ENCODE data around the gene KLK14. TPM values are rescaled to one million over a fixed set of nuclear protein-coding genes. Genes with fewer than 3 reads are reported as not detected.

The KLK14 gene
- total RNA-seq, 2 experiments from 2014 or later = 0.22 TPM; not detected in 1

- Mint-ChIP-seq H3K4me1 (ENCODE audit: low read depth) (no peaks in the 10 kb centered on the region), H3K9me3 (no peaks in the 10 kb centered on the region), H3K27me3 (no peaks in the 10 kb centered on the region), H3K36me3 (ENCODE audit: low read depth) (no peaks in the 10 kb centered on the region), H3K4me3 (no peak overlapping the region), H3K27ac (no peak overlapping the region)
- no peak for TF ChIP-seq CTCF (IDR thresholded peaks at IDR 0.05)
- Histone ChIP-seq H3K4me1 (ENCODE audit: insufficient read depth, low read length) (no peaks in the 10 kb centered on the region), H3K4me3 (ENCODE audit: low read length) (no peak overlapping the region), H3K9me3 (ENCODE audit: control insufficient read depth in 1 of 2, insufficient read depth in 1 of 2, low read length in 2 of 2) (no peaks in the 10 kb centered on the region), H3K27ac (ENCODE audit: low read depth in 1 of 2, low read length in 2 of 2) (no peak overlapping the region), H3K27me3 (ENCODE audit: control insufficient read depth in 1 of 2, insufficient read depth in 2 of 2, low read length in 2 of 2) (no peaks in the 10 kb centered on the region), H3K36me3 (ENCODE audit: insufficient read depth, low read length) (no peaks in the 10 kb centered on the region)
- CTCF ChIA-PET = no interaction called here
- DNase-seq = no peak
- ATAC-seq (ENCODE audit: poor library complexity) = no peak
- POLR2A ChIA-PET = no interaction called here
- intact Hi-C loops (cut with DNase I, micrococcal nuclease) = no loop called here
Observed at GRCh38 chr19:51091126-51091525, 8.4 kb upstream of the KLK14 start.

GRCh38 chr19:51090471-51090870 is 7.8 kb upstream of the KLK14 start:
- Histone ChIP-seq H3K9me3 (ENCODE audit: control insufficient read depth in 1 of 2, insufficient read depth in 1 of 2, low read length in 2 of 2) (no peaks in the 10 kb centered on the region), H3K36me3 (ENCODE audit: insufficient read depth, low read length) (no peaks in the 10 kb centered on the region), H3K4me3 (ENCODE audit: low read length) (no peak overlapping the region), H3K4me1 (ENCODE audit: insufficient read depth, low read length) (no peaks in the 10 kb centered on the region), H3K27me3 (ENCODE audit: control insufficient read depth in 1 of 2, insufficient read depth in 2 of 2, low read length in 2 of 2) (no peaks in the 10 kb centered on the region), H3K27ac (ENCODE audit: low read depth in 1 of 2, low read length in 2 of 2) (no peak overlapping the region)
- H3K4me3 Mint-ChIP-seq = no peak overlapping the region
- H3K9me3 Mint-ChIP-seq = no peaks in the 10 kb centered on the region
- no peaks in the 10 kb centered on the region for H3K27me3 Mint-ChIP-seq
- no peak overlapping the region for H3K27ac Mint-ChIP-seq
- CTCF ChIA-PET = no interaction called here
- intact Hi-C loops (cut with DNase I, micrococcal nuclease) = no loop called here
- no peaks in the 10 kb centered on the region for H3K36me3 Mint-ChIP-seq (ENCODE audit: low read depth)
- POLR2A ChIA-PET = no interaction called here
- no peak for TF ChIP-seq CTCF (IDR thresholded peaks at IDR 0.05)
- ATAC-seq (ENCODE audit: poor library complexity) (no peak), DNase-seq (no peak)
- no peaks in the 10 kb centered on the region for H3K4me1 Mint-ChIP-seq (ENCODE audit: low read depth)

GRCh38 chr19:51089786-51090185 is 7.1 kb upstream of the KLK14 start:
- no peaks in the 10 kb centered on the region for H3K4me1 ChIP-seq (ENCODE audit: insufficient read depth, low read length)
- H3K4me1 Mint-ChIP-seq (ENCODE audit: low read depth) = no peaks in the 10 kb centered on the region
- intact Hi-C loops (cut with DNase I, micrococcal nuclease) = no loop called here
- no peak overlapping the region for H3K4me3 Mint-ChIP-seq
- no peak for TF ChIP-seq CTCF (IDR thresholded peaks at IDR 0.05)
- no peaks in the 10 kb centered on the region for H3K36me3 Mint-ChIP-seq (ENCODE audit: low read depth)
- H3K9me3 Mint-ChIP-seq = no peaks in the 10 kb centered on the region
- ATAC-seq (ENCODE audit: poor library complexity) (no peak), DNase-seq (no peak)
- H3K27ac Mint-ChIP-seq = no peak overlapping the region
- H3K27ac ChIP-seq (ENCODE audit: low read depth in 1 of 2, low read length in 2 of 2) = no peak overlapping the region
- no peaks in the 10 kb centered on the region for H3K27me3 Mint-ChIP-seq
- H3K9me3 ChIP-seq (ENCODE audit: control insufficient read depth in 1 of 2, insufficient read depth in 1 of 2, low read length in 2 of 2) = no peaks in the 10 kb centered on the region
- no peak overlapping the region for H3K4me3 ChIP-seq (ENCODE audit: low read length)
- CTCF ChIA-PET = no interaction called here
- POLR2A ChIA-PET = no interaction called here
- H3K27me3 ChIP-seq (ENCODE audit: control insufficient read depth in 1 of 2, insufficient read depth in 2 of 2, low read length in 2 of 2) = no peaks in the 10 kb centered on the region
- H3K36me3 ChIP-seq (ENCODE audit: insufficient read depth, low read length) = no peaks in the 10 kb centered on the region

Measured in CD4-positive, alpha-beta T cell (primary cell).